Activated T-cell treated with anti-CD3 and anti-CD28 coated beads, Interleukin-2, amount 50 U/mL, for 72 hours (primary cell): Measurements from ENCODE around the gene ETFA. TPM values are rescaled to one million over a fixed set of nuclear protein-coding genes. Genes with fewer than 3 reads are reported as not detected.
"Not testable (repeated sequence)": the region's sequence is repeated elsewhere in the genome, so short reads cannot be mapped to it uniquely, and the experiment has no call there.

Experiments
- ATAC-seq, 2 donors: fragments of 150-1000 bp; cut with Tn5 transposase; replicated peaks in 1 of 2; 2 replicates each; pipeline ENCODE4 v1.10.0; 2021; ENCODE audit warnings: moderate library complexity in 2 of 2, mild to moderate bottlenecking in 1 of 2
- DNase-seq, 2 donors: peaks; one replicate each; pipeline ENCODE4 v3.0.0; 2021 to 2022; ENCODE audit warnings: mixed read lengths in 1 of 2
- H3K27ac Mint-ChIP-seq: one replicate; pipeline ENCODE4 v1.8.0; 2022; ENCODE audit warnings: mild to moderate bottlenecking, moderate library complexity, mixed read lengths
- H3K27me3 Mint-ChIP-seq: one replicate; pipeline ENCODE4 v1.8.0; 2022; ENCODE audit warnings: low read depth, mixed read lengths
- H3K36me3 Mint-ChIP-seq, 2 donors: one replicate each; pipeline ENCODE4 v1.8.0; 2022; ENCODE audit warnings: mixed read lengths in 2 of 2, mild to moderate bottlenecking in 1 of 2; ENCODE audit not compliant: insufficient read depth in 2 of 2
- H3K4me1 Mint-ChIP-seq: one replicate; pipeline ENCODE4 v1.8.0; 2022; ENCODE audit warnings: low read depth, mixed read lengths
- H3K4me3 Mint-ChIP-seq, 2 donors: one replicate each; pipeline ENCODE4 v1.8.0; 2022; ENCODE audit warnings: mild to moderate bottlenecking in 2 of 2, mixed read lengths in 2 of 2, moderate library complexity in 2 of 2
- H3K9me3 Mint-ChIP-seq, 2 donors: one replicate each; pipeline ENCODE4 v1.8.0; 2022; ENCODE audit warnings: mixed read lengths in 2 of 2
- total RNA-seq, 2 donors: library from RNA; stranded (reverse); gene quantifications; one replicate each; pipeline ENCODE4 v1.2.3, GENCODE V29; 2022

Gene ETFA
- total RNA-seq, 2 donors from 2014 or later, result 143 to 158 TPM

DNA sequence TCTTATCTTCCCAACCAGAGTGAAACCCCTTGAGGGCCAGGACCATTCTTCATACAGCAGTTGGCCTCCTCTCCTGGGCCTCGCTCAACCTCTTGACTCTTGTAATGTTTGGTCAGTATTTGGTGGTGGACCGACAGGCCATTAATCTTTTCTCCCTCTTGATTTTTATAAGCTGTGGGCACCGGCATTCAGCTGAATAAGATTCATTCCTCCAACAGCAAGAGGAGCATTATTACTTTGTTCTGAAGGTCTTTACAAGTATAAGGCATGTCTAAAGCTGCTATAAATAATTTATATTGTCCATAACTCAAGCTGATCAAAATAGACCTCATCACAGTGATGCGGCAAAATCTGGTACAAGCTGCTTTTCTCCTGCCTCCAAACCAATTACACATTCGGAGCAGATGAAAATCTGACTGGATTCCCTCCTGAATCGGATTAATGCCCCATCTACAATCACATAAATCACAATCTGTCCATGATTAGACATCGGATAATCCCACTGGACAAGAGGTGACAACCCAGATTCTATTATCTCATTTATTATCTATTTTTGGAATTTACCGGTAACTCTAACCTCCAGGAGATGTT is 16.9 kb upstream of the ETFA start:
- Mint-ChIP-seq H3K36me3 (no peaks in the 10 kb centered on the region), H3K27ac (no peak overlapping the region), H3K4me3 (no peak overlapping the region), H3K27me3 (peaks cover 39% of the 10 kb centered on the region), H3K4me1 (no peaks in the 10 kb centered on the region), H3K9me3 (no peaks in the 10 kb centered on the region)
- DNase-seq, result no peak
- no peak for ATAC-seq

GRCh38 chr15:76327191-76328105 is 16.2 kb upstream of the ETFA start:
- no peak overlapping the region for H3K27ac Mint-ChIP-seq
- no peaks in the 10 kb centered on the region for H3K36me3 Mint-ChIP-seq
- H3K4me3 Mint-ChIP-seq, result no peak overlapping the region
- DNase-seq, result no peak
- H3K27me3 Mint-ChIP-seq, result peaks cover 31% of the 10 kb centered on the region
- ATAC-seq, result no peak
- H3K9me3 Mint-ChIP-seq, result no peaks in the 10 kb centered on the region
- no peaks in the 10 kb centered on the region for H3K4me1 Mint-ChIP-seq

DNA sequence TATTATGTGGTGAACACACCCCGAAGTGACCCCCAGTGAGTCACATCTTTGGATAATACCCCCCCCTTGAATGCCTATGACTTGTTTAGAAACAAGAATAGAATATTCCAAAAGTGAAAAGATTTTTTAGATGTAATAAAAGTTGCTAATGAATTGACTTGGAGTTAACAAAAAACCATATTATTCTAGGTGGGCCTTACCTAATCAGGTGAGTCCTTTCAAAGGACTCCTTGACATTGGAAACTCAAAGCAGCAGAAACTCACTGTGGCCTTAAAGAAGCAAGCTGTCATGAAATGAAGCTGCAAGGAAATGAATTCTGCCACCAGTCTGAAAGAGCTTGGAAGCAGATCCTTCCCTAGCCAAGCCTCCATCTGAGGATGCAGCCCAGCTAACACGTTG is 14.4 kb upstream of the ETFA start:
- no peaks in the 10 kb centered on the region for H3K4me1 Mint-ChIP-seq
- H3K27me3 Mint-ChIP-seq, result peaks cover 29% of the 10 kb centered on the region
- H3K9me3 Mint-ChIP-seq, result no peaks in the 10 kb centered on the region
- H3K27ac Mint-ChIP-seq, result no peak overlapping the region
- no peaks in the 10 kb centered on the region for H3K36me3 Mint-ChIP-seq
- no peak overlapping the region for H3K4me3 Mint-ChIP-seq
- ATAC-seq (no peak), DNase-seq (no peak)

- no peak for ATAC-seq
- no peak for DNase-seq
- H3K27ac Mint-ChIP-seq, result no peak overlapping the region
- peaks cover 15% of the 10 kb centered on the region for H3K27me3 Mint-ChIP-seq
- no peaks in the 10 kb centered on the region for H3K9me3 Mint-ChIP-seq
- no peak overlapping the region for H3K4me3 Mint-ChIP-seq
- no peaks in the 10 kb centered on the region for H3K4me1 Mint-ChIP-seq
- no peaks in the 10 kb centered on the region for H3K36me3 Mint-ChIP-seq
These were observed 12.8 kb upstream of the ETFA start for GRCh38 chr15:76324066-76324465.

DNA sequence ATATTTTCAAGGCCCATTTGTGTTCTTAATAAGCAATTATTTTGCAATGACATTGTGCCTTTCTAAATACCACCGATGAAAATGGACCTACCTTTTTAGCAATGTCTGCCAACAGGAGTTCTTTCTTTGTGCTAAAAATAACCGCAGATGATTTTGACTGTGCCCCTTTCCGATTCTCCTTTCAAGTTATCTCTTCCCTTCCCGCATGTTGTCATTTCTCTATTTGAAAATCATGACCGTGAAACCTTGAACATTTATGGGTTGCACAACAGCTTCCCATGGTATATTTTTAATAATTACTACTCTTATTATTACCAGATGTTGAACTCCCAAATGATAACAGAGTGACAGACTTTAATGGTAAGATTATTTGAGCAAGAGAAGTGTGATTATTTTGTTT is 10.3 kb upstream of the ETFA start:
- DNase-seq (no peak), ATAC-seq (no peak)
- H3K36me3 Mint-ChIP-seq, result no peaks in the 10 kb centered on the region
- no peaks in the 10 kb centered on the region for H3K27me3 Mint-ChIP-seq
- no peaks in the 10 kb centered on the region for H3K9me3 Mint-ChIP-seq
- H3K27ac Mint-ChIP-seq, result no peak overlapping the region
- H3K4me3 Mint-ChIP-seq, result no peak overlapping the region
- no peaks in the 10 kb centered on the region for H3K4me1 Mint-ChIP-seq

DNA sequence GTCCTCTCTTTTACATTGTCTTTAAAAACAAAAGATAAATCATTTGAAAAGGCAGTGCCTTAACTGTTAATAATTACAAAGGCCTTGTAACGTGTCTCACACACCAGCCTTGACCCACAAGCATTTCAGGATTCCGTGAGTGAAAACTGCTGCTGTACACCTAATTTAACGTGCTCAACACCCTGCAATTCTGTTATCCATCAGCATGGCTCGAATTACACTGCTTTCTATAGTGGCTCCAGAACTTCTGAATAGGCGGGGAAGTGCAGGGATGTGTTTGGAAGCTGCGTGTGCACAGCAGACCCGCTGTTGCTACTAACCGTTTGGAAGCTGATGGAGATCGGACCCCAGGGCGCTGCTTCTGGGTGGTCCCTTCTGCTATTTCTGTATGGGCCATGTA is 9.9 kb upstream of the ETFA start:
- H3K27ac Mint-ChIP-seq, result no peak overlapping the region
- ATAC-seq (no peak), DNase-seq (no peak)
- no peaks in the 10 kb centered on the region for H3K4me1 Mint-ChIP-seq
- no peak overlapping the region for H3K4me3 Mint-ChIP-seq
- H3K36me3 Mint-ChIP-seq, result no peaks in the 10 kb centered on the region
- H3K9me3 Mint-ChIP-seq, result no peaks in the 10 kb centered on the region
- H3K27me3 Mint-ChIP-seq, result no peaks in the 10 kb centered on the region

GRCh38 chr15:76320012-76320411 is 8.7 kb upstream of the ETFA start:
- no peak for DNase-seq
- Mint-ChIP-seq H3K27me3 (no peaks in the 10 kb centered on the region), H3K9me3 (no peaks in the 10 kb centered on the region), H3K4me1 (no peaks in the 10 kb centered on the region), H3K36me3 (no peaks in the 10 kb centered on the region), H3K4me3 (no peak overlapping the region), H3K27ac (no peak overlapping the region)
- ATAC-seq, result no peak

DNA sequence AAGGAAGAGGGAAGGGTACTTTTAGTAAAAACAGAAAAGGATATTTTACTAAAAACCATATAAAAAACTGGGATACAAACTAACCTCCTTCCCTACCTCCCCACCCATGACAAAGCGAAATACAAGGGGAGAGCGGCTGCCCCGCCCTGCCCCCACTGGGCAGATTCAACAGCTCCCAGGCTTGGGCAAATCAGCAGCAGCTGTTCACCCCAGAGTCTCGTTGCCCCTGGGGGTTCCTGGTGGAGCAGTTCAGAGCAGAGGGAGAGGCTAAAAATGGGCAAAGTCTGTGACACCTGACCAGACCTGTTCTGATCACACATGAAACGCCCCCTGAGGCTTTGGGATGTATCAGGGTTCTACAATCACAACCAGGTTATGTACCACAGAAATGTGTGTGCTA is 2.5 kb upstream of the ETFA start:
- no peaks in the 10 kb centered on the region for H3K9me3 Mint-ChIP-seq
- no peak overlapping the region for H3K27ac Mint-ChIP-seq
- no peak overlapping the region for H3K4me3 Mint-ChIP-seq
- H3K36me3 Mint-ChIP-seq, result peaks cover 0 to 3% of the 10 kb centered on the region in 2 donors
- ATAC-seq (no peak), DNase-seq (no peak)
- no peaks in the 10 kb centered on the region for H3K27me3 Mint-ChIP-seq
- H3K4me1 Mint-ChIP-seq, result peaks cover 32% of the 10 kb centered on the region

DNA sequence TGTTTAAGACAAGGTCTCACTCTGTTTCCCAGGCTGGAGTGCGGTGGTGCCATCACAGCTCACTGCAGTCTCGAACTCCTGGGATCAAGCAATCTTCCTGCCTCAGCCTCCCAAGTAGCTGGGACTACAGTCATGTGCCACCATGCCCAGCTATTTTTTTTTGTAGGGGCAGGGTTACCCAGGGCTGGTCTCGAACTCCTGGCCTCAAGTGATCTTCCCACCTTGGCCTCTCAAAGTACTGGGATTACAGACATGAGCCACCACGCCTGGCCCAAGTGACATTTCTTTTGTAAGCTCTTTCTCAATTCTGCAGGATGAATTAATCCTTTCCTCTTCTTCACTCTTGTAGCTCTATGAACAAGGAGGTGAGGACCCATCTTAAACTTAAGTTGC is 1.9 kb upstream of the ETFA start:
- peaks cover 35% of the 10 kb centered on the region for H3K4me1 Mint-ChIP-seq
- H3K27ac Mint-ChIP-seq, DNase-seq, H3K27me3 Mint-ChIP-seq, ATAC-seq, H3K9me3 Mint-ChIP-seq, H3K36me3 Mint-ChIP-seq: not testable (repeated sequence)
- peak overlapping the region in 1 of 2 donors; percentile 88 for H3K4me3 Mint-ChIP-seq

DNA sequence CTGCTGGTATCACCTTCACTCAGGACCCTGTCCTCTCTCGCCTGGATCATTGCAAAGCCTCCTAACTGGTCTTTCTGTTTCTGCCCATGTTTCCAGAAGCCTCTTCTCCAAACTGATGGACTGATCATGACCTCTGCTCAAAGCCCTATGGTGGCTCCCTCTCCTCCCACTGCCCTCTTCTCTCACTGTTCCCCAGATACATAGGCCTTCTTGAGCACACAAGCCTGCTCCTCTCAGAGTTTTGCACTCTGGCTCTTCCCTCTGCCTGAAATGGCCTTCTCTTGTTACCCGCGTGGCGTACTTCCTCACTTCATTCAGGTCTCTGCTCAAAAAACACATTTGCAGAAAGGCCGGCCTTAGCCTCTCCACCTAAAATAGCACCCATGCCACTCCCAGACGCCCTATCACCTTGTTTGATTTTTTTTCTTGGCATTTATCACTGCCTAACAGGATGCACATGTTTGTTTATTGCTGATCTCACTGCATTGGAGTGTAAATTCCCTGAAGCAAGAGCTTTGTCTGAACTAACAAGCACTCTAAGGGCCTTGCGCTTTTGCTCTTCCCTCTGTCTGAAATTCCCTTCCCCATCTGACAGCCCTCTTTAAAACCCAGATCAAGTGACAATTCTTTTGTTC is 1.4 kb upstream of the ETFA start:
- Mint-ChIP-seq H3K27ac (no peak overlapping the region), H3K4me3 (peak overlapping the region; percentile 88 to 91), H3K36me3 (peaks cover 0 to 3% of the 10 kb centered on the region in 2 donors), H3K9me3 (no peaks in the 10 kb centered on the region), H3K27me3 (no peaks in the 10 kb centered on the region), H3K4me1 (peaks cover 35% of the 10 kb centered on the region)
- DNase-seq (no peak), ATAC-seq (no peak)

DNA sequence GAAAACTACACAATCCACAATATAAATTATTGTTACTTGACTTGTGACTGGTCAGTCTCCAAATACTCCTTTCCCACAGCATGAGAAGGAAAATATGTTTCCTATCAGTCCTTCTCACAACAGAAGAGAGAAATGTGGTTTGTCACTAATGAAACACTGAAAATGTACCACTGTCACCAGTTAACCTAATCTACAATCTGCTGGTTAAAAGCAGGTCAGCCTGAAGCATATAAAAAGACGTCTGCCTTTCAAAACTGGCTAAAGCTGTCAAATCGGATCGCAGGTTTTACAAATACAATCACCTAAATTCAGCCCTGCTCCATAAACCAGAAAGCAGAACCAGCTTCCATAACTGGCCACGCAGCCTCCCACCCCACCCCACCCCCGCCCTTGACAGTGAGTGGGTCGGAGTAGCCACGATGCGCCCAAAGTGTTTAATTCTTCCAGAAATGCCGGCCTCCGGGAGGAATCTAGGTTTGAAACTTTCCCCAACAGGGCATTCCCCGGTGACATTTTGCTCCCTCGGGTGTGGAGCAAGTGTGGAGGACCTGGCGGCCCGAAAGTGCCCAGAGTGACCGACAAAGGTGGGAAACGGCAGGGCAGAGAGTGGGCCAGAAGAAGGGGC is 682 bp downstream of the ETFA start:
- DNase-seq (peak in 1 of 2 donors; percentile 16), ATAC-seq (peak; percentile 0 to 3)
- peak overlapping the region; percentile 88 to 91 for H3K4me3 Mint-ChIP-seq
- H3K9me3 Mint-ChIP-seq, result no peaks in the 10 kb centered on the region
- peak overlapping the region; percentile 84 for H3K27ac Mint-ChIP-seq
- H3K27me3 Mint-ChIP-seq, result no peaks in the 10 kb centered on the region
- peaks cover 0 to 3% of the 10 kb centered on the region in 2 donors for H3K36me3 Mint-ChIP-seq
- H3K4me1 Mint-ChIP-seq, result peaks cover 42% of the 10 kb centered on the region

GRCh38 chr15:76309601-76310330 is 1.5 kb downstream of the ETFA start:
- Mint-ChIP-seq H3K4me3 (peak overlapping the region; percentile 88 to 91), H3K36me3 (peaks cover 3 to 4% of the 10 kb centered on the region in 2 donors), H3K4me1 (peaks cover 42% of the 10 kb centered on the region), H3K27ac (no peak overlapping the region), H3K9me3 (no peaks in the 10 kb centered on the region), H3K27me3 (no peaks in the 10 kb centered on the region)
- ATAC-seq (no peak), DNase-seq (no peak)
